CD4-positive, alpha-beta T cell treated with Interleukin-17A for 4 hours (primary cell): Measurements from ENCODE around the gene GNRH2.
"Not testable (repeated sequence)": the region's sequence is repeated elsewhere in the genome, so short reads cannot be mapped to it uniquely, and the experiment has no call there.

Experiments
- DNase-seq: peaks from one replicate; pipeline ENCODE4 v3.0.0-alpha.2; 2020; ENCODE audit warnings: mixed read lengths

Gene GNRH2

GRCh38 chr20:3075315-3075714 is 31.9 kb downstream of the GNRH2 start:
- DNase-seq = not testable (repeated sequence)

DNA sequence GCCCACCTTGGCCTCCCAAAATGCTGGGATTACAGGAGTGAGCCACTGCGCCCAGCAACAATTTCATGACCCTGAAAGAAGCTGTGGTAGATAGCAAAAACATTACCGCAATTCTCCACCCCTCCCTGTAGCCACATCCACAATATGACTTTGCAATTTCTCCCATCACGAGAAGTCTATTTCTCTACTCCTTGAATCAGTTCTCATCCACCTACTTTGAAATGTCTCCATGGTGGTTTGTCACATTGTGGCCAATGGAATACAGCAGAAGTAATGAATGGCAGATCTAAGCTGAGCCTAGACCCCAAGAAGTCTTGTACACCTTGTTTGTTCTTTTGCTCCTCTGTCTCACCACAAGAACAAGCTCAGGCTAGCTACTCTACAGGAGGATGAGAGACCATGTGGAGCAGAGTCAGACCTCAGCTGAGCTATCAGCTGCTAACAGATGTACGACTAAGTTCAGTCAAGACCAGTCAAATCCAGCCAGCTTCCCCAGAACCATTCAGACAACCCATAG is 34.3 kb downstream of the GNRH2 start:
- DNase-seq = no peak

GRCh38 chr20:3080939-3081388 is 37.5 kb downstream of the GNRH2 start:
- no peak for DNase-seq

GRCh38 chr20:3081641-3082040 is 38.2 kb downstream of the GNRH2 start:
- DNase-seq = no peak

DNA sequence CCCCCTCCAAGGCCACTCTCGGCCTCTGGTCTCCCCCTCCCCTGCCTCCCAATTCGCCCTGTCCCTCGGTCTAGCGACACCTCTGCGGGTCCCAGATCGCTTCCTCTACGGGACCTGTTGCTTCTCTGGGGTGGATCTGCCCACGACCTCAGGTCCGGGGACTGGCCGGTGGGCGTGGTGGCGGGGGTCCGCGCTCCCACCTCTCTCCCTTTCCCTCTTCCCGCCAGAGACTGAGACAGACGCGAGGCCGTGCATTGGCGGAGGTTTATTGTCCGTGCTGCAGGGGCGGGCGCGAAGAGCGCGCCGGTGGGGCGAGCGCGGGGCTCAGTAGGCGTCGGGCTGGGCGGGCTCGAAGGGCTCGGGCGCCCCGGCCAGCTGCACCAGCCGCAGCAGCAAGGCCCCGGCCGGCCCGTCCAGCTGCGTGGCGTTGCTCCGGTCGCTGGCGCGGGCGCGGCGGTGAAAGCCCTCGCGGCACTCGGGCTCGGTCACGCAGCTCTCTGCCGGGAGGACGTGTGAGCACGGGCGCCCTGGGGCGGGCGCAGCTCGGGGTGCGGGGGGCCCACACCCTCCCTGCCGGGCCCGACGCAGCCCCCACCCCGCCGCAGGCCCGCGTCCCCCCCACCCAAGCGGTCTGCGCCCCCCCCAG is 39.0 kb downstream of the GNRH2 start:
- DNase-seq = peak; percentile 26

DNA sequence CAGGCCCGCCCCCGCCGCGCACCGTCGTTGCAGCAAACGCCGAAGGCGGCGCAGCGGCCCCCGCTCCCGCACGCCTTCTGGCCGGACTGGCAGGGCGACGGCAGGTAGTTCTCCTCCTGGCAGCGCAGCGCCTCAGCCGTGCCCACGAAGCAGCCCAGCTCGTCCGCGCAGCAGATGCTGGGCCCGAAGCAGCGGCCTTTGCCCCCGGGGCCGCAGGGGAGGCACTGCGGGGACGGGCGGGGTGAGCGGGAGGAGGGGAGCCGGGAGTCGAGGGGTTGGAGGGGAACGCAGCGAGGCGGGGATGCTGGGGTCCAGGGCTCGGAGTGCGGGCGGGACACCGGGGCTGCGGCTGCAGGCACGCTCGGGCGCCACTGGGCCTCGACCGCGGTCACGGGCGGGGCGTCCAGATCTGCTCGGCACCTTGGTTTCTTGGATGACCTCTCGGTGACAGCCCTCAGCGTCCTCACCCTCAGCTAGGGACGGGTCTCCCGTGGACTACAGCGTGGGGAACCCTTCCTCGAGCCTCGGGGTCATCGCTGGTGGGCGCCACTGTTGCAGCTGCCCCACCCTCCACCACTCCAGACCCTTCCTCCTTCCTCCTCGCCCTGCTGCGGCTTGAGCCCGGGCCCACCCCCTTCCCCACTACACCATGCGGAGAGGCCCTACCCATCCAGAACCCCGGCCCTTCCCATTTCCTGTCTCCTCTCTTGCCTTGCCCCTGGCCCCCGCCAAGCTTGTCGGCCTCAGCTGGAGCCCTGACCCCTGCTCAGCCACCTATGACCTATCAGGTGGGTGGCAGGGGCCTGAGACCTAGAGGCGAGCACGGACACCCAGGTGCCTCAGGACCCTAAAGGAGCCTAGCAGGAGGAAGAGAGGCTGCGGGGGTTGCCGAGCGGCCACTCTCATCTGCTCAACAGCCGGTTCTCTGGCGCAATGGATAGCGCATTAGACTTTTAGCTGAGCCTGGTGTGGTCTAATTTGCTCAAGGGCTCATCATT is 39.8 kb downstream of the GNRH2 start:
- peak; percentile 24 for DNase-seq

- DNase-seq = no peak
These were observed 41.0 kb downstream of the GNRH2 start, which contains the start of gene AVP for GRCh38 chr20:3084283-3084985. TSS of gene AVP (minus strand) at chr20:3084724. CDS start at chr20:3084674, 50 bp downstream.

GRCh38 chr20:3084986-3085360 is 41.6 kb downstream of the GNRH2 start:
- DNase-seq = no peak

DNA sequence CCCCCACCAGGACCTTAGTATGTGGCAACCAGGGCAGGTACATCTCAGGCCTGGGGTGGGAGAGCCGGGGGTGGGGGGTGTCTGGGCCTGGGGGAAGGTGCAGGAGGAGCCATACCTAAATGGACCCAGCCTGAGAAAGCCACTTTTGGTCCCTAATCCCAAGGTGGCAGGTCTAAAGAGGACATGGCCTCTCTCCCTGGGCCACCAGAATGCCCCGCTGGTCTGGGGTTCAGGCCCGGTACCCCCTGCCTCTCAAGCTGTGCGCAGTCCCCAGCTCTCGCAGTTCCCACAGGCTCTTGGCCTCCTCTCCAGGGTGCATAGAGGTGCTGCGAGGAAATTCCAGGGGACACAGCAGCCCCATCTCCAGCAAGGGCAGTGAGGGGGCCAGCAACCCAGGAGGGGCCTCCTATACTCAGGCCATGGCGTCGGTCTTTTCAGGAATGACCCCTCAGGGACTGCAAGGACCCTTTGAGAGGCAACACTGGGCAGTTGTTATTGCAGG is 42.2 kb downstream of the GNRH2 start:
- DNase-seq = no peak

GRCh38 chr20:3088031-3088430 is 44.6 kb downstream of the GNRH2 start:
- DNase-seq = no peak

DNA sequence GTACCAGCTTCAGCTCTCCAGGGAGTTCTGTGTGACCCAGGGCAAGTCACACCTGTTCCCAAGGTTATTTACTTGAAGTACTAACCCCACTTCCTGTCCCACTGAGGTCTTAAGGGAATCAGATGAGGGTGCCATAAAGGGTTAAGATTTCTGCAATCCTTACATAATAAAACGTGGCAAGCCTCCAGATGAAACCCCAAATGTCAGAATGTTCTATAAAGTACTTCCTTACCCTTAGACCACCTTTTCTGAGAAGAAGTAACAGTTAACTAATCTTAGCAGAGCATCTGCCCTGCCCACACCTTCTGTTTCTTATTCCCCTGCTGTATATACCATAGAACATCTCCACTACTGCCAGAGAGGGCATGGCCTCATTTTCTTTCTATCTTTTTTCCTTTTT is 47.1 kb downstream of the GNRH2 start:
- DNase-seq = no peak

DNA sequence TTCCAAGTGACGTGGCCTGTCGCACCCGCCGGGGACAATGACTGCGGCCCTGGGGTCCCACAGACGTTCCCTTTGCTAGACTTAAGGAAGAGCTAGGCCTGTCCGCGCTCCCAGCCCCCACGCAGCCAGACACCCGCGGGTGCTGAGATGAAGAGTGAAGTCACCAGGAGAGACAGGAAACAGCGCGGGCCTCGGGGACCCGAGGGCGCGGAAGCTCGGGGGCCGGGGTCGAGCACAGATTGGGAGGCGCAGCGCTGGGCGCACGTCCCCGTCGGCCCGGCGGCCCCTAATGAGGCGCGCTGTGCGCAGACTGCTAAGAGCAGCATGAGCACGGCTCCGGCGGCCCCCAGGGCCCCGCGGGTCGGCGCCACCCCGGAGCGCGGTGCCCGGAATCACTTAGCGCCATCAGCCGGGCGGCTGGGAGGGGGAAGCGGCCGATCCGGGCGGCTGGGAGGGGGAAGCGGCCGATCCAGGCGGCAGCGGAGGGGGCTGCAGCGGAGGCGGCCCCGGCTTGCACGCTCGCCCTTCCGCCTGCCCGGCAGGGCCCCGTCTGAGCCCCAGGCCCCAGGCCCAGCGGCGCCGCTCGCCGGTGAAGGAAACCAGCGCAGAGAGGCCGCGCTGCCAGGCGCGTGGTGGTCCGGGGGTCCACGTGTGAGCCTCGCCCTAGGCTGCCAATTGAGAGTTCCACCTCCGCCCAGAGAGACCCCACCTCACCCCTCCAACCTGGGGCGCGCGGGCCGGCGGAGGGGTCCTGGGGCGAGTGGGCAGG is 49.4 kb downstream of the GNRH2 start:
- peak; percentile 74 for DNase-seq

- peak; percentile 59 for DNase-seq
These were observed 50.5 kb downstream of the GNRH2 start for GRCh38 chr20:3093861-3094361.

DNA sequence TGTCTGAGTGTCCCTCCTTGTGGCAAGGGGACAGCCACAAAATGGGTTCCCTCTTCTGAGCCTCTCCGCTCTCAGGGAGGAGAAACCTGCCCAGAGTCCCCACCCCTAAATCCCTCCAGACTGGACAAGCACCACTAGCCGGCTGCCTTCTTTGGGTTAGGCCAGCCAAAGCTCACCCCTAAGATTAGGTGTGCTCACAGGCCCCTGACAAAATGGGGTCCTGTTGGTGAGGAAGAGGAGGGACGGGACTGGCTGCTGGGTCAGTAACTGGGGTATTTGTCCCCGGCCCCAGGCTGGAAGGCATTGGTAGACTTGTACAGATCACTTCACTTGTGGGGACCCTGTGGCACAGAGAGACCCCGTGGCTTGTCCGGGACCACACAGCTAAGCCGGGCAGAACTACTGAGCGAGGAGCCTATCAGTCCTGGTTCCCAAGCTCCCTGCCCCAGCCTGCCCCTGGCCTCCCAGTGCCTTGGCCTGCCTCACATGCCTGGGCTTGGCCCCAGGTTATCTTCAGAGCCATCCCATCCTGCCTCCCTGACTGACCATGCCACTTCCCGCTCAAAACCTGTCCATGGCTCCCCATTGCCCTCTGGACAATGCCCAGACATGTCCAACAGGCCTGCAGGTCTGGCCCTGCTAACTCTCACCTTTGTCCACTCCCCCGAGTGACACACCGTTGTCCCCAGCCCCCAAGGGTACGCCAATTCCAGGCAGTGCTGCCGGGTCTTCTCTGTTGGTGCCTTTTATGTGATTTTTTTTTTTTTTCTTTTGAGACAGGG is 51.6 kb downstream of the GNRH2 start:
- DNase-seq = no peak
